Left renal pelvis (tissue), 4 donors: ENCODE results near the gene COA7. TPM values are rescaled to one million over a fixed set of nuclear protein-coding genes. Genes with fewer than 3 reads are reported as not detected.
A peak's percentile ranks its signal among the peaks of the same experiment; 100 is the strongest.
"Not testable (repeated sequence)": the region's sequence is repeated elsewhere in the genome, so short reads cannot be mapped to it uniquely, and the experiment has no call there.

Experiments
- DNase-seq, 4 donors: peaks; one replicate each; pipeline ENCODE4 v3.0.0-alpha.2; 2013; ENCODE audit warnings: low read depth in 4 of 4, low spot score in 3 of 4
- polyA plus RNA-seq, 4 donors: library from polyadenylated mRNA; unstranded; fragments of 120-200 nt; gene quantifications; one replicate each; pipeline ENCODE4 v1.2.1, GENCODE V29; 2013; ENCODE audit not compliant: insufficient read length in 4 of 4

The COA7 gene
- polyA plus RNA-seq, 4 donors = 15.3 to 18.3 (median 17.0) TPM

DNA sequence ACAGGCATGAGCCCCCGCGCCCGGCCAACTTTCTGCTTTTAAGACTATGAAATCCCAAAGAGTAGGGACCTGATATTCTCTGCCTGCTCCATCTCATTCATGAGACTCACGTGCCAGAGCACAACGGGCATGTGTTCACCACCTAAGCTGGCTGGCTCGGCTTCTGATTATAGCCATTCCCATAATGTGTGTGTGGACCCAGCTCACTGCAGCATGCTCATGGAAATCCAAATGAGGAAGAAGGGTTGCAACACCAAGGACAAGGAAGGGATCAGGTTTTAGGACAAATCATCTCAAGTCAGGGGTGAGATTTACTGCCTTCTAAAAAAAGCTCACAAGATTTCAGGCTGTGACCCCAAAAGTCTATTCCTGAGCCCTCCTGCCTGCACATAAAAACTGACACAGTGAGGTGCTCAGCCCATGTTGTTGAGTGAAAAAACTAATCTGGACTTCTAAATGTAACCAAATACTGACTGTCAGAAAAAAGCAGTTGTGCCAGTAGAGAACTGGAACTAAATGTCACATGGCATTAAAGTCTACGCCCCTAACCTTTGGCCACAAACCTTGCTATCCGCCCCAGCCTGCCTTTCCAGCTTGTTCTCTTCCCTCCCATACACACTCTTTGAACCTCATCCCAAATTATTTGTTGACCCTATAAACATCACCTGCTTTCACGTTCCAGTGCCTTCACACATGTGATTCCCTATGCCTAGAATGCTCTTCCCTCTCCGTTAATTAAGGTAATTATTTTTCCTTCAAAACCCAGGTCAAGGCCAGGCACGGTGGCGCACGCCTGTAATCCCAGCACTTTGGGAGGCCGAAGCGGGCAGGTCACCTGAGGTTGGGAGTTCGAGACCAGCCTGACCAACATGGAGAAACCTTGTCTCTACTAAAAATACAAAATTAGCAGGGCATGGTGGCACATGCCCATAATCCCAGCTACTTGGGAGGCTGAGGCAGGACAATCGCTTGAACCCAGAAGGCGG lies 9.1 kb upstream of the COA7 start:
- DNase-seq = no peak

DNA sequence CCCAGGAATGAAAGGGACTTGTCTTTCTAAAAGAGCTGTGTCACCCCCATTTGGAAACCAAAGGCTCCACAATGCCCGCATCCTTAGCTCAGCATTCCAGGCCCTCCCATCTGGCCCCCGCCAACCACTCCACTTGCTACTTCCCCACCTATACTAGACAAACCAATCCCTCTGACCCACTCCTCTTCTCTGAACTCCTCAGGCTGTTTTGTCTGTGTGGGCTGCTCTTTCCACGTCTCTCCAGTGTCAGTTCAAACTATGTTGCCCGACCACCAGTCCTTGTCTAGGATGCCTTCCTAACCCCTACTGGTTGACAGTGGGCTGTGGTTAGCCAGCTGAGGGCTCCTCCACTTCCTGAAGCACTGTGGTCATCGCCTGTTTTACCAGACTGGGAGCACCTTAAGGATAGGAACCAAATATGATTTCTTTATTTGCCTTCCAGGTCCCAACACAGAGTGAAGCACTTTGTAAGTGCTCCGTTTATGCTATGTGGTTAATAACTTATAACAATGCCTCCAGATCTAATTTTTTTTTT lies 8.1 kb upstream of the COA7 start:
- DNase-seq = no peak

GRCh38 chr1:52702886-52703787 lies 5.0 kb upstream of the COA7 start:
- peak; percentile 64 to 88 (median 78) for DNase-seq

DNA sequence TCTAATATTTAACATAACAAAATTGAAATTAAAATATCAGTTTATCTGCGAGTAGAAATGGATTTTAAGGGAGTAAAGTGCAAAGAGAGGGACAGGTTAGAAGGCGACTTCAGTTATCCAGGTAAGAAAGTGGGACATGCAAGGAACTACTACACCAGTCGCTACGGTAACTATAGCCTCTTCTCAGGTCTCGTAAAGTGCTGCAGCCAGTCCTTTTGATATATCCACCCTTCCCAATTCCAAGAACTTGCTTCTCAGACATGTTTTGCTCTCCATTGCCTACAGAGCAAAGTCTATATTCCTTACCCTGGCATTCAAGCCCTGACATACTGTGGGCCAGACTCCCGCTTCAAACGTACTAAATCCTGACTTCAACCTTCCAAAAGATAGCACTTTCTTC lies 2.5 kb downstream of the COA7 start:
- DNase-seq = no peak

DNA sequence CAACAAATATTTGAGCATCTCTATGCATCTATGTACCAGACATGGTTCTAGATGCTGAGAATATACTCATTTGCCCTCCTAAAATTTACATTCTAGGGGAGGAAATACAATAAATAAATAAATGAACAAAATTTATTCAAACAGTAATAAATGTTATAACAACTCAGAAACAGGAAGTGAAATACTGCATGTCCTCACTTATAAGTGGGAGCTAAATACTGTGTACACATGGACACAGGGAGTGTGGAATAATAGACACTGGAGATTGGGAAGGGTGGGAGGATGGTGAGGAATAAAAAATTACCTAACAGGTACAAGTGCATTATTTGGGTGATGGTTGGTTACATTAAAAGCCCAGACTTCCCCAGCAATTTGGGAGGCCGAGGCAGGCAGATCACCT lies 4.3 kb downstream of the COA7 start:
- no peak for DNase-seq

DNA sequence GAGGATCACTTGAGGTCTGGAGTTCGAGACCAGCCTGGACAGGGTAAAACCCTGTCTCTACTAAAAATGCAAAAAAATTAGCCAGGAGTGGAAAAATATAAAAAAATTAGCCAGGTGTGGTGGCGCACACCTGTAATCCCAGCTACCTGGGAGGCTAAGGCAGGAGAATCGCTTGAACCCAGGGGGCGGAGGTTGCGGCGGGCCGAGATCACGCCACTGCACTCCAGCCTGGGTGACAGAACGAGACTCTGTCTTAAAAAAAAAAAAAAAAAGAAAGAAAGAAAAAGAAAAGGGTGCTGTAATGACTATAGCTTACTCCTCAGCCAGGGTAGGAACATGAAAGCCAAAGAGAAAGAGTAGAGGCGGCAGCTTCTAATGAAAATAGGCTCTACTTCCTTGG lies 4.8 kb downstream of the COA7 start:
- not testable (repeated sequence) for DNase-seq

DNA sequence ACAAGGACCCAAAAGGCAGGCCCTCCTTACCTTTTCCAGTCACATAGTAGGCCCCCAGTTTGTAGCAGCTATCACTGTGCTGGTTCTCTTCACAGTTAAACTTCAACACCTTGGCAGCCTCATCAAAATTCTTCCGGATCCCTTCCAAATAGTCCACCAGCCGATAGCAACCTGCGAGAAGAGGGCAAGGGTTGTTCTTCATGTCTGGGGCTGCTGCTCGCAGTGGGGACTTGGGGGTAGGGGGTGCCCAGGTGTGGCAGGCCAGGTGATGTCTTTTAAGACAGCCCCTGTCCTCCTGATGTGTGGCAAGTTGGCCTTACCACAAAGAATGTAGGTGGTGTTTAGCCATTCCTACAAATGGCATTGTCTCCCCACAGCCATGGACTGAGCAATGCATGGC lies 5.5 kb downstream of the COA7 start:
- no peak for DNase-seq

GRCh38 chr1:52691821-52692220 lies 6.3 kb downstream of the COA7 start:
- no peak for DNase-seq

DNA sequence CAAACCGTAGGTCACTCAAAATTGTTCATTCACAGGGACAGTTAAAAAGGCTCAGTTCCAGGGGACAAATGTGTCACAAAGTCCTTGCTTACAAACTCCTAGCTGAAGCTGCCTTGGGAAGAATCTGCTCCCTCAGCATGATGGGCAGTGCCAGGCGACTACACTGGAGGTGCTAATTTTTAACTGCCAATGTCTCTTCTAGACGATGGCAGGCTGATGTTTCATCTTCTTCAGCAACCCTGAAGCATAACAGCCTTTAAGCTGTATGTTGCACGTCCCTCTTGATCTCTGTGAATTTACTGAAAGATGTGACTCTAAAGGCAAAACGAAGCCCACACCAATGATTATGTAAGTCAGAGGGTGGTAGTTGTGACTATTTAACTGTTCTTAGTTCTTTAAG lies 11.3 kb downstream of the COA7 start:
- no peak for DNase-seq

DNA sequence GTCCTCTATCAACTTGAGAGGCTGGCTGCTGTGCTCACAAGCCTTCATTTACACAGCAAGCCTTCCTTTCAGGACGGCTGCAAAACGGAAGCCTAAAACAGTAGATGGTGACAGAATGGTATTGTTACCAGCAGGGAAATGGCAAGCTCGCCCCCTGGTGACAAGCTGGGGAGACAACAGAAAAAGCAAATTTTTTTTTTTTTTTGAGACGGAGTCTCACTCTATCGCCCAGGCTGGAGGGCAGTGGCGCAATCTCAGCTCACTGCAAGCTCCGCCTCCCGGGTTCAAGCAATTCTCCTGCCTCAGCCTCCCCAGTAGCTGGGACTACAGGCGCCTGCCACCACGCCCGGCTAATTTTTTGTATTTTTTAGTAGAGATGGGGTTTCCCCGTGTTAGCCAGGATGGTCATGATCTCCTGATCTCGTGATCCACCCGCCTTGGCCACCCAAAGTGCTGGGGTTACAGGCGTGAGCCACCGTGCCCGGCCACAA lies 11.8 kb downstream of the COA7 start:
- peak in 1 of 4 donors; percentile 45 for DNase-seq

GRCh38 chr1:52684545-52684944 lies 13.6 kb downstream of the COA7 start:
- no peak for DNase-seq

DNA sequence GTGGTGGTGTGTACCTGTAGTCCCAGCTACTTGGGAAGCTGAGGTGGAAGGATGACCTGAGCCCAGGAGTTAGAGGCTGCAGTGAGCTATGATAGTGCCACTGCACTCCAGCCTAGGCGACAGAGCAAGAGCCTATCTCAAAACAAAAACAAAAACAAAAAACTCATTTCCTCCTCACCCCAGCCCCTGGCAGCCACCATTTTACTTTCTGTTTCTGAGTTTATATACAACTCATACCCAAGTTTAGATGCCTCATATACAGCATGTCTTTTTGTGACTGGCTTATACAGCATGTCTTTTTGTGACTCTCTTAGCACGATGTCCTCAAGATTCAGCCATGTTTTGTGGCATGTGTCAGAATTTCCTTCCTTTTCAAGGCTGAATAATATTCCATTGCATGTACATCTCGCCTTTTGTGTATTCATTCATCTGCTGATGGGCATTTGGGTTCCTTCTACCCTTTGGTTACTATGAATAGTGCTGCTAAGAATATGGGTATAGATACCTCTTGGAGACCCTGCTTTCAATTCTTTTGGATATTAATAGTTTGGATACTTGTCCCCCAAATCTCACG lies 14.7 kb downstream of the COA7 start:
- no peak for DNase-seq

DNA sequence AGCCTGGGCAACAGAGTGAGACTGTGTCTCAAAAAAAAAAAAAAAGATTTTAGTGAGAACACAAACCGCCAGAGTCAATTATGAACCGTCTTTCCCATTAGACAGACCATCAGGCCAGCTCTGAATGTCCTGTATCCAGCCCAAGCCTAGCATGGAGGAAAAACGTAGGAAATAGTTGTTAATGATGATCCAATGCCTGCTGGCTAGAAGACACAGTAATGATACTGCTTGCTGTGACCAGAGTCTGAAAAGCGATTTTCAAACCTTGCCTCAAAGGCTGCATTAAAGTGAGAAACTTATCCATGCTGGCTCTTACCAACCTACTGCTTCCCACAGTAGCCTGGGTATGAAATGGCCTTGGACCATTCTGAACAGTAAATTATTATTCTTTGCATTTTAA lies 17.0 kb downstream of the COA7 start:
- no peak for DNase-seq

DNA sequence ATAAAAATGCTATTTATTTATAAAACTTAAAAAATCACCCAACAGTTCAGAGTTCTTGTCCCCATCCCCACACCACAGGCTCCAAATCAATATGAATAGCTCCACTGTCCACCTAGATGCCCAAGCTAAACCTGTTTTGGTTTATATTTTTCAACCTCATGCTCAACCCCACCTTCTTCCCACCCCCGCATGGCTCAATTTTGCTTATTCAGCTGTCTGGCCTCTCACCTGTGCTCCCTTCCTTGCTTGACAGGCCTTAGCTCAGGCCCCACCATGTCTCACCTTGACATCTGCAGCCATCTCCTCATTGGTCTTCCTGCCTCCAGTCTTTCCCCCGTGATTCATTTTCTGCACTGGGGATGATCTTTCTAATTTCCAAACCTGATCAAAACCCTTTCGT lies 17.8 kb downstream of the COA7 start:
- DNase-seq = no peak

- DNase-seq = no peak
These were observed 18.6 kb downstream of the COA7 start for GRCh38 chr1:52679498-52679897.

DNA sequence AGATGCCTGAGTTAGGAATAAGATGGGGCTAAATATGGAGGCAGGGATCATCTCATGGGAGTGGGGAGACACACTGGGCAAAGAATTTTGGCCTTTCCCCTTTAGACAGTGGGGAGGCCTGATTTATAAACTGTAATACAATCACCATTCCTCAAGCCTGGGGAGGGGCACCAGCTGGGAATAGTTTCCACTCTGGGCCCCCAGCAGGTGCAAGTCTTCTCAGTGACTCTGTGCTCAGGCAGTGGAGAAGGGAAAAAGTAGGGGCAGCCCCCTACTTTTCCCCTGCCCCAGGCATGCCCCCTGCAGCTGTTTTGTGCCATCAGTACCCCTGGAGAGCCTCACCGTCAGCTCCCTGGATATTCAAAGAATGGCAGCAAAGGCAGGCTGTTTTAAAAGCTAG lies 19.1 kb downstream of the COA7 start:
- DNase-seq = no peak

GRCh38 chr1:52677076-52677806 lies 20.9 kb downstream of the COA7 start:
- DNase-seq = no peak

DNA sequence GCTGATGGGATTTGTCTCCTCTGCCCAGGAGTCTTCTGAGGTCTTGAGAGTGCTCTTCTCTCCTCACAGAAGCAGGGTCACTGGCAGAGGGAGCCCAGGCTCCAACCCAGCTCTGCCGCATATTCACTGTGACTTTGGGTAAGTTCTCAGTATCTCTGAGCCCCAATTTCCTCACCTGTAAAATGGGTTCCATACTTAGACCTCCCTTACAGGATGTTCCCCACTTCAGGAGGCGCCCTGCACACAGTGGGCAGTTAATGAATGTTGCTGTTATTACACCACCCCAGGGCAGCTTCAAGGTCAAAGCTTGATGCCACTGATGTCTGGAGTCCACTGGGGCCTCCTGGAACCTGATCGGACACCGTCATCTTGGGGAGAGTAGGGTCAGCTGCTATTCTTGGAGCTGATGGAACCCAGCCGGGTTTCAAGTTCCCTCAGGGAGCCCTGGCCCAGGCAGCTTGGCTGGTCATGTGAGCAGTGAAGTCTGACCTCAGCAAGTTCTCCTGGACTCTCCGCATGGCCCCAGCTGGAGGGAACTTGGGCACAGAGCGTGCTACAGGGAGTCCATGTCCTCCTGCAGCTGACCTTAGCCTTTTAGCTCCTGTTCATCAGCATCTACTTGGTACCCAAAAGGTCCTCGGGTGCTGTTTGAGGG lies 21.8 kb downstream of the COA7 start:
- no peak for DNase-seq
